Measurements from ENCODE around the gene USO1. TPM values are rescaled to one million over a fixed set of nuclear protein-coding genes. Genes with fewer than 3 reads are reported as not detected.

USO1 gene
- total and polyA plus RNA-seq, 2 of the 8 experiments (the other 6 are each of a cell fraction or from before 2014, with no cell fraction given): 57.3 to 198 TPM

GRCh38 chr4:75821966-75822365 is 97.6 kb downstream of the USO1 start (continued):
- no peak for TF ChIP-seq CHD7 (IDR thresholded peaks at IDR 0.05; ENCODE audit: insufficient replicate concordance, low read length)
- TF ChIP-seq SIRT6 (IDR thresholded peaks at IDR 0.05; ENCODE audit: low read length): no peak
- TF ChIP-seq RAD21 (IDR thresholded peaks at IDR 0.05 in 1 of 2, conservative IDR thresholded peaks at IDR 0.05 in 1 of 2; ENCODE audit: low read depth in 2 of 2, low read length in 2 of 2): no peak
- no peak for TF ChIP-seq CEBPB (IDR thresholded peaks at IDR 0.05; ENCODE audit: low read depth, low read length)
- no peak for TF ChIP-seq SUZ12 (IDR thresholded peaks at IDR 0.05; ENCODE audit: low read length)
- TF ChIP-seq POU5F1 (IDR thresholded peaks at IDR 0.05; ENCODE audit: low read depth, low read length): no peak
- TF ChIP-seq SRF (IDR thresholded peaks at IDR 0.05; ENCODE audit: low read depth, low read length): no peak
